GM23248 (cell line): ENCODE results near the gene CIC. TPM values are rescaled to one million over a fixed set of nuclear protein-coding genes. Genes with fewer than 3 reads are reported as not detected.
A peak's percentile ranks its signal among the peaks of the same experiment; 100 is the strongest.

Experiments
- DNase-seq: peaks from one replicate; pipeline ENCODE4 v3.0.0-alpha.2; 2015
- H2AFZ ChIP-seq: fragments of 200-600 bp; sonication (generic); 2 replicates; pipeline ENCODE4 v1.6.1; 2016; ENCODE audit warnings: antibody characterized with exemption
- H3F3A ChIP-seq: fragments of 200-600 bp; sonication (generic); 2 replicates; pipeline ENCODE4 v1.6.1; 2016; ENCODE audit warnings: mild to moderate bottlenecking, antibody characterized with exemption, mixed run types; ENCODE audit not compliant: insufficient read depth
- H3K27ac ChIP-seq: fragments of 200-600 bp; sonication (generic); 2 replicates; pipeline ENCODE4 v1.5.1; 2016; ENCODE audit warnings: mild to moderate bottlenecking
- H3K27me3 ChIP-seq: fragments of 200-600 bp; sonication (generic); replicated peaks from 2 replicates; pipeline ENCODE4 v1.6.1; 2016; ENCODE audit warnings: mild to moderate bottlenecking; ENCODE audit not compliant: insufficient read depth
- H3K36me3 ChIP-seq: fragments of 200-600 bp; sonication (generic); 2 replicates; pipeline ENCODE4 v1.6.1; 2016; ENCODE audit warnings: low read depth, mild to moderate bottlenecking
- H3K4me1 ChIP-seq: fragments of 200-600 bp; sonication (generic); 2 replicates; pipeline ENCODE4 v1.6.1; 2016; ENCODE audit warnings: mild to moderate bottlenecking; ENCODE audit not compliant: insufficient read depth
- H3K4me2 ChIP-seq: fragments of 200-600 bp; sonication (generic); one replicate; pipeline ENCODE4 v1.6.1; 2016; ENCODE audit warnings: mild to moderate bottlenecking; ENCODE audit not compliant: unreplicated experiment
- H3K4me3 ChIP-seq: fragments of 200-600 bp; sonication (generic); 2 replicates; pipeline ENCODE4 v1.5.1; 2016; ENCODE audit warnings: mild to moderate bottlenecking
- H3K79me2 ChIP-seq: fragments of 200-600 bp; sonication (generic); 2 replicates; pipeline ENCODE4 v1.6.1; 2016; ENCODE audit warnings: mild to moderate bottlenecking; ENCODE audit not compliant: insufficient read depth
- H3K9ac ChIP-seq: fragments of 200-600 bp; sonication (generic); 2 replicates; pipeline ENCODE4 v1.6.1; 2016; ENCODE audit warnings: mild to moderate bottlenecking
- H3K9me2 ChIP-seq: fragments of 200-600 bp; sonication (generic); 2 replicates; pipeline ENCODE4 v1.6.1; 2016; ENCODE audit warnings: mixed run types, mild to moderate bottlenecking, moderate library complexity; ENCODE audit not compliant: insufficient read depth
- H3K9me3 ChIP-seq: fragments of 200-600 bp; sonication (generic); one replicate; pipeline ENCODE4 v1.6.1; 2017; ENCODE audit warnings: low read depth
- H4K20me1 ChIP-seq: fragments of 200-600 bp; sonication (generic); 2 replicates; pipeline ENCODE4 v1.6.0; 2016; ENCODE audit not compliant: insufficient read depth
- EZH2 ChIP-seq: fragments of 200-600 bp; sonication (generic); IDR thresholded peaks from 2 replicates; pipeline ENCODE4 v1.6.1; 2018; ENCODE audit warnings: antibody characterized with exemption, mild to moderate bottlenecking; ENCODE audit not compliant: insufficient read depth, poor library complexity, severe bottlenecking
- EZH2phosphoT487 ChIP-seq: fragments of 200-600 bp; sonication (generic); IDR thresholded peaks from 2 replicates; pipeline ENCODE4 v1.6.1; 2018; ENCODE audit warnings: antibody characterized with exemption, moderate library complexity, mild to moderate bottlenecking, low read depth; ENCODE audit not compliant: insufficient read depth
- WGBS, 2 experiments: methylation state at CpG; one replicate each; pipeline ENCODE4 v1.1.6; 2015 to 2017; ENCODE audit warnings: low lambda C conversion rate in 2 of 2, low coverage in 1 of 2; ENCODE audit errors: missing lambda C conversion rate in 2 of 2; 5-methylcytosine and 5-hydroxymethylcytosine counted together
- in situ Hi-C: fragments of 300-500 bp; cut with MboI; formaldehyde crosslinking; loops from 2 replicates; pipeline ENCODE4 v1.15.0; 2020
- polyA plus RNA-seq: library from polyadenylated mRNA; unstranded; fragments of >200 nt; fragmentation: Nextera tagmentation; extraction: Ambion mirVana; gene quantifications from 2 replicates; pipeline ENCODE4 v1.2.1, GENCODE V29; 2016
- total RNA-seq: library from RNA; depleted of rRNA; stranded (reverse); fragments of >200 nt; shearing (Covaris generic); gene quantifications from 2 replicates; pipeline ENCODE4 v1.2.3, GENCODE V29; 2014

Gene CIC
- total and polyA plus RNA-seq, 2 experiments from 2014 or later: 8.3 to 17.5 TPM

- Histone ChIP-seq H3K9me2 (no peaks in the 10 kb centered on the region), H4K20me1 (no peaks in the 10 kb centered on the region), H3K79me2 (peaks cover 60% of the 10 kb centered on the region), H2AFZ (no peak overlapping the region), H3K36me3 (no peaks in the 10 kb centered on the region), H3K4me1 (peaks cover 9% of the 10 kb centered on the region), H3K27ac (peak overlapping the region; percentile 99), H3K27me3 (no peaks in the 10 kb centered on the region), H3K9ac (peak overlapping the region; percentile 96), H3F3A (peaks cover 17% of the 10 kb centered on the region), H3K4me2 (peak overlapping the region; percentile 95), H3K4me3 (peak overlapping the region; percentile 83), H3K9me3 (no peaks in the 10 kb centered on the region)
- no peak for TF ChIP-seq EZH2phosphoT487
- no peak for TF ChIP-seq EZH2
- no peak for DNase-seq
- WGBS, 2 experiments: 33 to 40% methylated on average over 3 of the region's 3 CpGs
- in situ Hi-C loops: no loop called here
Measured at GRCh38 chr19:42271045-42271419, 2.0 kb downstream of the CIC start.

- peaks cover 70% of the 10 kb centered on the region for H3K79me2 ChIP-seq
- no peaks in the 10 kb centered on the region for H4K20me1 ChIP-seq
- no peaks in the 10 kb centered on the region for H3K36me3 ChIP-seq
- no peak overlapping the region; the same call in 1 of the 2 replicates for H3K27ac ChIP-seq
- H3K9me2 ChIP-seq: no peaks in the 10 kb centered on the region
- no peaks in the 10 kb centered on the region for H3K9me3 ChIP-seq
- H3K4me2 ChIP-seq: no peak overlapping the region
- in situ Hi-C loops: no loop called here
- H3K27me3 ChIP-seq: no peaks in the 10 kb centered on the region
- no peak overlapping the region for H2AFZ ChIP-seq
- peaks cover 18% of the 10 kb centered on the region for H3F3A ChIP-seq
- no peak overlapping the region for H3K9ac ChIP-seq
- H3K4me3 ChIP-seq: no peak overlapping the region
- no peak for DNase-seq
- peaks cover 18% of the 10 kb centered on the region for H3K4me1 ChIP-seq
- TF ChIP-seq EZH2 (no peak), EZH2phosphoT487 (no peak)
- WGBS, 2 experiments: 89 to 90% methylated on average over 23 to 35 of the region's 35 CpGs
Measured at GRCh38 chr19:42271861-42272534, 2.9 kb downstream of the CIC start.

- no peak for DNase-seq
- H3F3A ChIP-seq: peaks cover 20% of the 10 kb centered on the region
- no peaks in the 10 kb centered on the region for H3K9me2 ChIP-seq
- no peaks in the 10 kb centered on the region for H4K20me1 ChIP-seq
- H3K4me3 ChIP-seq: no peak overlapping the region
- no peak overlapping the region for H3K27ac ChIP-seq
- no peak overlapping the region for H3K4me2 ChIP-seq
- no peaks in the 10 kb centered on the region for H3K27me3 ChIP-seq
- peaks cover 75% of the 10 kb centered on the region for H3K79me2 ChIP-seq
- WGBS, 2 experiments: 75 to 84% methylated on average over 6 to 9 of the region's 9 CpGs
- H2AFZ ChIP-seq: no peak overlapping the region
- in situ Hi-C loops: no loop called here
- TF ChIP-seq EZH2phosphoT487 (no peak), EZH2 (no peak)
- H3K9ac ChIP-seq: no peak overlapping the region
- no peaks in the 10 kb centered on the region for H3K36me3 ChIP-seq
- H3K4me1 ChIP-seq: peaks cover 23% of the 10 kb centered on the region
- H3K9me3 ChIP-seq: no peaks in the 10 kb centered on the region
Measured at GRCh38 chr19:42272535-42272897, 3.5 kb downstream of the CIC start.

DNA sequence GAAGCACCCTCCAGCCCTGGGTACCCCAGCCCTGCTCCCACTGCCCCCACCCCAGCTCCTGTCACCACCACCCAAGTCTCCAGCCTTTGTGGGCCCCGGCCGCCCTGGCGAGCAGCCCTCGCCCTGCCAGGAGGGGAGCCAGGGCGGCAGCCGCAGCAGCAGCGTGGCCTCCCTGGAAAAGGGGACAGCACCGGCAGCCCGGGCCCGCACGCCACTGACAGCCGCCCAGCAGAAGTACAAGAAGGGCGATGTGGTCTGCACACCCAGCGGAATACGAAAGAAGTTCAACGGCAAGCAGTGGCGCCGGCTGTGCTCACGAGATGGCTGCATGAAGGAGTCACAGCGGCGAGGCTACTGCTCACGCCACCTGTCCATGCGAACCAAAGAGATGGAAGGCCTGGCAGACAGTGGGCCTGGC lies 3.9 kb downstream of the CIC start:
- H3F3A ChIP-seq: peaks cover 21% of the 10 kb centered on the region
- no peak overlapping the region for H3K4me2 ChIP-seq
- H3K79me2 ChIP-seq: peaks cover 80% of the 10 kb centered on the region
- 96% methylated on average over 22 to 23 of the region's 23 CpGs for WGBS, 2 experiments
- H3K4me3 ChIP-seq: no peak overlapping the region
- H3K27me3 ChIP-seq: no peaks in the 10 kb centered on the region
- no peak overlapping the region for H3K9ac ChIP-seq
- no peaks in the 10 kb centered on the region for H3K9me3 ChIP-seq
- no peaks in the 10 kb centered on the region for H3K9me2 ChIP-seq
- no peak overlapping the region for H3K27ac ChIP-seq
- H2AFZ ChIP-seq: no peak overlapping the region
- H3K4me1 ChIP-seq: peaks cover 28% of the 10 kb centered on the region
- in situ Hi-C loops: no loop called here
- H3K36me3 ChIP-seq: no peaks in the 10 kb centered on the region
- TF ChIP-seq EZH2phosphoT487: no peak
- TF ChIP-seq EZH2: no peak
- no peaks in the 10 kb centered on the region for H4K20me1 ChIP-seq
- DNase-seq: no peak
